GM18861 (cell line): ENCODE data around the gene MEGF6.
A peak's percentile ranks its signal among the peaks of the same experiment; 100 is the strongest.

Experiments
- ATAC-seq: cut with Tn5 transposase; IDR thresholded peaks from one replicate; pipeline ENCODE4 v1.9.1; 2021; ENCODE audit not compliant: unreplicated experiment

MEGF6 gene

GRCh38 chr1:3611170-3612019 is at the start of gene MEGF6:
Gene MEGF6, minus strand, starts transcription at chr1:3611508. Its CDS starts 240 bp downstream, at chr1:3611268.
- ATAC-seq: no peak

GRCh38 chr1:3660704-3661103 is 49.4 kb upstream of the MEGF6 start:
- no peak for ATAC-seq

DNA sequence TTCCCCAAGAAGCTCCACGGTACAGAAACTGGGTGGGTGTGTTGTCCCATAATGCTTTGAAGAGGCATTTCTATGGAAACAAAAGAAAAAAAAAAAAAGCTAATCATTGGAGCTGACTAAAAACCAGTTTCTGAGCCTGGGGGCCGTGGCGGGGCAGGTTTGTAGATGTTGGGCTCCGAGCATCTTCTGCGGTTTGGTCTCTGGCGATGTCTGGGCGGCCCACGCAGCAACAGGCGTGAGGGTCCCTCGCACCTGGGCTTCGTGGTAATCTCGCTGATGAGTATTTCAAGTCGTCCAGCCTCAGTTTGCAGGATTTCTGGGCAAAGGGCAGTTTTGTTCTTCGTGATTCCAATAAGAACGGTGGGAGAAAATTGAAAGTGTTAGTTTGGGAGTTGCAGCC is 47.8 kb upstream of the MEGF6 start:
- ATAC-seq: no peak

DNA sequence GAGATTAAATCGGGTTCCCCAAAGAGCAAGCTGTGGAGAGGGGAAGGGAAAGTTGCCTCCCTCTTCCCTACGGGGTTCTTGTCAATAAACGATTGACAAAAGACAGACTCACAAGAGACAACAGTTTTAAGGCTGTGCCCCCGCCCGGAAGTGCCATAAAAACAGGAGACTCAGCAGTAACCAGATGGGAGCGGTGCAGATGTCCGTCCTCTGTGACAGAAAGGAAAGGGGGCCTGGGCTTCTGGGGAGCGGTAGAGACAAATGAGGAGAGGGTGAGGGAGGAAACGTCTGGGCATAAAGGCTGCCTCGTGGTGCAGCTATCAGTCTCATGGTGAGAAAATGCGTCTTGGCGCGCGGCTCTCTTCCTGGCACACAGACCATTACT is 46.9 kb upstream of the MEGF6 start:
- ATAC-seq: no peak

DNA sequence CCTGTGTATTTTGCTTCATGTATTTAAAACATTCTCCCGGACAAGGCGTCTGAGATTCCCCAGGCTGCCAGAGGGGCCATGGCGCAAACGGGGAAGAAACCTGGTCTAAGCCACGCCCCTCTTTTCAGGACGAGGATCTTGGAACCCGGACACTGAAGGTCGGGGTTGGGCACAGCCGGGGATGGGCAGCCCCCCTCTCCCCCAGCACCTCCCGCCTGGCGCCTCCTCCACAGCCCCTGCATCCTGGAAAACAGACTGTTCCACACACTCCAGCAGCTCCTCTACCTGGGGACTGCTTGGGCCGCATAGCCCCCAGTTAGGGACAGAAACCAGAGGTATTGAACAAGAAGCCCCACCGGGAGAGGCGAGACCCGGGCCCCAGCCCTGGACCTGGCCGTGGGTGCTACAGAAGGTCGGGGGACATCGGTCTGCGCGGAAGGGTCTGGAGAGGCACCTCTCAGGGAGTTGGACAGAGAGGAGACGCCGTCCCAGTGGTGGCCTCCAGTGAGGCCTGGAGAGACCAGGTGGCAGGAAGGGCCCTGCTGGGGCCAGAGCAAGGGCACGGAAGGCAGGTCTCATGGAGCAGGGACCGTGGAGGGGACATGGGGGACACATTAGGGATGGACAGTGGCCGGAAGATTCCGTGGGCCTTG is 46.4 kb upstream of the MEGF6 start:
- ATAC-seq: no peak

GRCh38 chr1:3657096-3657475 is 45.8 kb upstream of the MEGF6 start:
- no peak for ATAC-seq

DNA sequence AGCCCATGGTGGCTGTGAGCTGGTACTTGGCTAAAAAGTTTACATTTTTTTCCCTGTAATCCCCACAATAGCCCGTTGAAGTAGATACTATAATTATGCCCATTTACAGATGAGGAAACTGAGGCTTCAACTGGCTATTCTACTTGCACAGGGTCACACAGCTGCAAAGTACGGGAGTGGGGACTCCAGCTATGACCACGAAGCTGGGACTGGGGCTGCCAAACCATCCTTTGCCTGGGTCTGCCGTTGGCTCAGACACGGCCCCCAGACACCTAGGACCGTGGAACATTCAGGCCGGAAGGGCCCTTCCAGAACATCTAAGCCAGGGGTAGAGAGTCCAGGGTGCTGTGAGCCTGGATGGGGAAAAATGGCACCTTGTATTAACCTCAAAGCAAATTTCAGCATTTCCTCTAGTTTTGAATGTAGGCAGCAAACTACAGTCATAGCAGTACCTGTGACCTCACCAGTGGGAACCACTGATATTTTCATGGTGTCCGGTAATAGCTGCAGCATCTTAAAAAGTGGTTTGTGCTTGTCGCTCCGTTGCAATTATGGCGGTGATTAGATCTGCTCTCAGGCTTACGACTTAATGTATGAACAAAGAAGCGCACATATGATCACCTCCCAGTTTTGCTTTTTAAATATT is 45.3 kb upstream of the MEGF6 start:
- no peak for ATAC-seq

DNA sequence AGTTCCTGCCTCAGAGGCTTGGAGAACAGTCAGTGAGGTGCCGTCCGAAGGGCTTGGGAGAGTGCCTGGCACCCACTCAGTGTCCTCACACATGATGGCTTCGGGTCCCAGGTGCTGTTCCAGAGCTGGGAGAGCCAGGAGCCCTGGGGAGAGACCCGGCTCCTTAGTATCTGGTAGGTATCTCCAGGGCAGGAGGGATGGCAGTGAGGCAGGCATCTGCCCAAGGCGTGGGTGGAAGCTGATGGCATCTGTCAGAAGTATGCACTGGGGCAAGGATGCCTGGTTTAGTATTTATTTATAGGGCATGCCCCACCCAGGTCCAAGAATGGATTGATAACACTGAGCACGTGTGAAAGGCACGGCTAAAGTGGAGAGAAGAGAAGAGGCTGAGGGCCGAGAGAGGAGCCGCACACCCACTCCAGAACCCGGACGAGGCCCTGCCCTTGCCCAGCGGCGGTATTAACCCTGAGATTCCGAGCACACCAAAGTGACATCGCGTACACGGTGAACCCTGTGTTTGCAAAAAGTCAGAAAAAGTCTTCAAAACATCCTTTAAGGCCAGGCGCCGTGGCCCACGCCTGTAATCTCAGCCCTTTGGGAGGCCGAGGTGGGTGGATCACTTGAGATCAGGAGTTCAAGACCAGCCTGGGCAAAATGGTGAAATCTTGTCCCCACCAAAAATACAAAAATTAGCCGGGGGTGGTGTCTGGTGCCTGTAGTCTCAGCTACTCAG is 43.4 kb upstream of the MEGF6 start:
- ATAC-seq: no peak

DNA sequence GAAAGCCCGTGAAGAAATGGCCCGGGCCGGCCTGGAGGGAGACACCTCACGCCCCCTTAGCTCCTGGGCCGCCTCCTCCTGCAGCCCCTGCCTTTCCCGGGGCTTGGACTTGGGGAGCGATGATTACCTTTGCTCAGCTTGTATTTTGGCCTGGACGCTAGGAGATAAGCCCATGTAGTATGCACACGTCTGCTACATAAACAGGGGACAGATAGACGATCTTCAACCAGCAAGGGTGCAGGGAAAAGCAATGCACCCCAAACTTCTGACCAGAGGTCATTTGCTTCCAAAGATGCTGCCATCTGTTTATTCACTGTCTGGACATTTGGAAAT is 41.9 kb upstream of the MEGF6 start:
- ATAC-seq: no peak

DNA sequence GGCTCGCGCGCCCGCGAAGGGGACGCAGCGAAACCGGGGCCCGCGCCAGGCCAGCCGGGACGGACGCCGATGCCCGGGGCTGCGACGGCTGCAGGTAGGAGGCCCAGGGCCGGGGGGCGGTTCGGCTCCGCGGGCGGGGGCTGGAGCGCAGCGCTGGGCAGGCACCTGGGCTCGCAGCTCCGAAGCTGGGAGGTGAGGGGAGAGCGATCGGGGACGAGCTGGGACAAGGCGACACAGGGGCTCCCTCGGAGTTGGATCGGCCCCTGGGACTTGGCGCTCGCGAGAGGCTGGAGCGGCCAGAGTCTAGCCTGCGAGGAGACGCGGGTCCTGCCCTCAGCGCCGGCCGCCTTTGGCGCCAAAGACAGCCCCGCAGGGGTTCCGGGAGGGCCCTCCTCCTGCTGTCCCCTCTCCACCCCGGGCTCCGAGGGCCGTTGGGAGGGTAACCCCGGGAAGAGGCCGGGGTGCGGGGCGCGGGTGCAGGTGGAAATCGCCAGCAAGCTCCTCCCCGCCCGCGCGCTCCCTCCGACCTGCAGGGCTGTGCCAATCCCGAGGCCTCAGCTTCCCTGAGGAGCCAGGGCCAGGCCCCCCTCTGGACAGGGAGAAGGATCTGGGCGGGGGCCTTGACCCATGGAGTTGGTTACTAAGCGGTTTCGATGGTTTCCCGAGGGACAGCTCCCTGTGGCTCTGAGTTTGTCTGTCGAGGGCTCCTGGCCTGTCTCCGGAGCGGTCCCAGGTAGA is 41.4 kb upstream of the MEGF6 start:
- no peak for ATAC-seq

- no peak for ATAC-seq
Observed at GRCh38 chr1:3651930-3652547, 40.7 kb upstream of the MEGF6 start, which contains the start of gene TP73. Gene TP73, plus strand, starts transcription at chr1:3652516. Its CDS starts 29,850 bp downstream, at chr1:3682366.

- no peak for ATAC-seq
Observed at GRCh38 chr1:3651026-3651929, 40.0 kb upstream of the MEGF6 start.

GRCh38 chr1:3650248-3651025 is 39.1 kb upstream of the MEGF6 start:
- peak; percentile 12 for ATAC-seq

GRCh38 chr1:3649342-3650247 is 38.3 kb upstream of the MEGF6 start, which contains the start of gene WRAP73:
Gene WRAP73, minus strand, starts transcription at chr1:3650103. Its CDS starts 104 bp downstream, at chr1:3649999.
- ATAC-seq: peak; percentile 62

- ATAC-seq: no peak
Observed at GRCh38 chr1:3646596-3646995, 35.3 kb upstream of the MEGF6 start.

DNA sequence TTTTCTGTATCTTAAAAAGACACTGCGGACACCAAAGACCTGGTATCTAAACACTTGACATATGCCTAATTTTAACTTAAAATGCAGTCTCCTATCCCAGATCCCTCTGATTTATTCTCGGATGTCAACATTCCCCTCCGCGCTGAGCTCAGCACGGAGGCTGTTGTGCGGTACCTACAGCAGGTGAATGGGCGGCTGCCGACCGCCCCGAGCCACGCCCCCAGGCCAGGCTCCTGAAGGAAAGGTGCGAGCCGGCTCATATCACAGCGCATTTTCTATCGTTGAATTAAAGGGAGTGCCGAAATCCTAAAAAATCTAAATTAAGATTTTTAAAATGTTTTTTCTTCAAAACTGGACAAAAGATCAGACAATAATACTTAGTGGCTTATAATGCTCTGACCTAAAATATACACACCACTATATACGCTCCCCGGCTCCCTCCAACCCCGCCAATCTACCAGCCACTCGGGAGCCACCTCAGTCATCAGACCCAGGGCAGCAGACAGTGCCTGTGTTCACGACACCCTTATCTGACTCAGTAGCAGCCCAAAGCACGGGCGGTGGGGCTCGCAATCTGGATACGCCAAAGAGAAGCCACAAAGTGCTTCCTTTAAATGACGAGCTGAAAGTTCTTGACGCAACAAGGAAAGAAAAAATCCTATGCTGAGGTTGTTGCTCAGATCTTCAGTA is 34.5 kb upstream of the MEGF6 start:
- no peak for ATAC-seq

- ATAC-seq: no peak
Observed at GRCh38 chr1:3645247-3645646, 33.9 kb upstream of the MEGF6 start.
